Kasumi-1 (cell line): ENCODE results near the gene KANK2.
A peak's percentile ranks its signal among the peaks of the same experiment; 100 is the strongest.
"Not testable (repeated sequence)": the region's sequence is repeated elsewhere in the genome, so short reads cannot be mapped to it uniquely, and the experiment has no call there.

Experiments
- DNase-seq, 2 experiments: peaks; one replicate each; lab custom pipeline; 2025; lab: John Stamatoyannopoulos, UW

The KANK2 gene

DNA sequence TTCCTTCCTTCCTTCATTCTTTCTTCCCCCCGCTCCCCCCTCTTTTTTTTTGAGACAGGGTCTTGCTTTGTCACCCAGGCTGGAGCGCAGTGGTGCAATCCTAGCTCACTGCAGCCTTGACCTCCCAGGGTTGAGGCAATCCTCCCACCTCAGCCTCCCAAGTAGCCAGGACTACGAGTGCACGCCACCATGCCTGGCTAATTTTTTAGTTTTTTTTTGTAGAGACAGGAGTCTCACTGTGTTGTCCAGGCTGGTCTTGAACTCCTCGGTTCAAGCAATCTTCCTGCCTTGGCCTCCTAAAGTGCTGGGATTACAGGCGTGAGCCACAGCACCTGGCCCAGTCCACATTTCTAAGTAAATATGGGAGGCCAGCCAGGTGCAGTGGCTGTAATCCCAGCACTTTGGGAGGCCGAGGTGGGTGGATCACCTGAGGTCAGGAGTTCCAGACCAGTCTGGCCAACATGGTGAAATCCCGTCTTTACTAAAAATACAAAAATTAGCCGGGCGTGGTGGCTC lies 57.3 kb downstream of the KANK2 start:
- not testable (repeated sequence) for DNase-seq

DNA sequence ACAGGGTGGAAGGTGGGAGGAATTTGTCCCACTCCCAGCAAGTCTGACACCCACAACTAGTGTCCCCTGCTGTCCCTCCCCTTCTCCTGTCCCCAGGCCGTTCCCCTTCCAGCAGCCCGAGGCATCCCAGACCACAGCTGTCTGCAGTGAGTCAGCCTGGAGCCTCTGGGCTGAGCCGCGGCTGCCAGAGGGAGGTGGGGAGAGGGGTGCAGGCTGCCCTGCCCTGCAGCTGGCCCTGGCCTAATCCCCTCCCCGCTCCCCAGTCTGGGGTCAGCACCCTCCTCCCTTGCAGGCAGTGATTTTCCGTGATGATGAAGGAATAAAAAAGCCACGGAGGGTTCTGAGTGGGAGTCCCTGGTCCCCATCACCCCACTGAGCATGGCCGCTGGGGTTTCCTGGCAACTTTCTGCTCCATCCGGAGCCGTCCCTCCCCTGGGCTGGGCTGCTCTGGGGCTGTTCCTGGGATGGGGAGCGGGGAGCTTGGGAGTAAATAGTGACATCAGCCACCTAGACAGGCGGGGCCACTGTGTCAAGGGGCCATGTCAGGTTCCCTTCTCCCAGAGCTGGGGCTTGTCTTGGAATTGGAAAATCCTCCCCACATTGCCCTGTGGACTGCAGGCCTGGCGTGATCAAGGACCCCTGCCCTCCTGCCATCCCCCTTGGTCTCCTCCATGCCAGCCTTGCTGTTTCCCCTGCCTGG lies 58.6 kb downstream of the KANK2 start:
- peak; percentile 55 to 68 for DNase-seq

DNA sequence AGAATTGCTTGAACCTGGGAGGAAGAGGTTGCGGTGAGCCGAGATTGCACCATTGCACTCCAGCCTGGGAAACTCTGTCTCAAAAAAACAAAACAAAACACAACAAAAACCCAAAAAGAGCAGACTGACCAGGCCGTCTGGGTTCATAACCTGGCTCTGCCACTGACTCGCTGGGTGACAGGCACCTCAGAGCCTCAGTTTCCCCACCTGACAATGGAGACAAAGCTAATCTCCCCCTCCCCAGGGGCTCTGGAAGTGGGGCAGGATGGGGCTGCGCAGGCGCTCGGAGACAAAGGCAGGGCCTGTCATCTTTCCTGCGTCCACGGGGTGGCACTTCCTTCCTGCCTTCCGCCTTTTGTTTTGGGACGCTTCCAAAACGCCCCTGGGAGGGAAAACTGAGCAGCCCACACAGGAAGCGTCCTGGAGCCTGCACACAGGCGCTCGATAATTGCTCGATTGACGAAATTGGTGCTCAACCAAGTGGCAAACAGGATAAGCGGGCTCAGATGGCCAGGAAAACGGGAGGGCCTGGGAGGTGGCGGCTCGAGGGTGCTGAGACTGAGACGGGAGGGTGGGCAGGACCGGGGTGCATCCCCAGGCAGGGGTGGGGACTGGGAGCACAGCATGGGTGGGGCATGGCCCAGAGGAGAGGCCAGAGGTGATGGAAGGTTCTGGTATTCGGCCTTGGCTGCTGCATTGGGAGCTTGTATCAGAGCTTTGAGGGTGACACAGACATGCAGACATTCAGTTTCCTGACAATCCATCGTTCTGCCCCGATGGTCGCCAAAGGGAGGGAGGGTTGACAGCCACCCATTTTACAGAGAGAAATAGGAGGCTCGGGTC lies 59.6 kb downstream of the KANK2 start:
- DNase-seq = peak; percentile 77 to 82

DNA sequence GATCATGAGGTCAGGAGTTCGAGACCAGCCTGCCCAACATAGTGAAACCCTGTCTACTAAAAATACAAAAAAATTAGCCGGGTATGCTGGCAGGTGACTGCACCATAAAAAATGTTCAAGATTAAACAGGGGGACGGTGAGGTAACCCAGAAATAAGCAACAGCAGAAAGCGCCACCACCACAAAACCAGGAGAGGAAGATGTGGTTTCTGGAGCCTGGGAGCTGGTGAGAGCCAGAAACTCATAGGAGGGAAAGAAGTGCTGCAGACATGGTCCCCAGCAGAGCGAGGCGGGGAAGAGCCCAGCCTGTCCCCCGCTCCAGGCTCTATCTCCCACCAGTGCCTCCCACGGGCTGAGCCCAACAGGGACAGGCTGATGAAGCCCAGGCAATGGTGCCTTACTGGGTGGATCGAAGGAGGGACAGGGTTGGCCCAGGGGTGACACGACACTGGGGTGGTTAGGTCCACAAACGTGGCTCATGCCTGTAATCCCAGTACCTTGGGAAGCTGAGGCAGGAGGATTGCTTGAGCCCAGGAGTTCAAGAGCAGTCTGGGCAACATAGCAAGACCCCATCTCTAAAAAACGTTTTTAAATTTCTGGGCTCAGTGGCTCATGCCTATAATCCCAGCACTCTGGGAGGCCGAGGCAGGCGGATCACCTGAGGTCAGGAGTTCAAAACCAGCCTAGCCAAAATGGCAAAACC lies 60.8 kb downstream of the KANK2 start:
- DNase-seq = peak; percentile 14 to 15

DNA sequence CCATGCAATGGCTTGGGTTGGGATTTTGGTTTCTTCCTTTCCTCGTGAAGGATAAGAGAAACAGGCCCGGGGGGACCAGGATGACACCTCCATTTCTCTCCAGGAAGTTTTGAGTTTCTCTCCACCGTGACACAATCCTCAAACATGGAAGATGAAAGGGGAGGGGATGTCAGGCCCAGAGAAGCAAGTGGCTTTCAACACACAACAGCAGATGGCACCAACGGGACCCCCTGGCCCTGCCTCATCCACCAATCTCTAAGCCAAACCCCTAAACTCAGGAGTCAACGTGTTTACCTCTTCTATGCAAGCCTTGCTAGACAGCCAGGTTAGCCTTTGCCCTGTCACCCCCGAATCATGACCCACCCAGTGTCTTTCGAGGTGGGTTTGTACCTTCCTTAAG lies 65.9 kb downstream of the KANK2 start:
- no peak for DNase-seq

DNA sequence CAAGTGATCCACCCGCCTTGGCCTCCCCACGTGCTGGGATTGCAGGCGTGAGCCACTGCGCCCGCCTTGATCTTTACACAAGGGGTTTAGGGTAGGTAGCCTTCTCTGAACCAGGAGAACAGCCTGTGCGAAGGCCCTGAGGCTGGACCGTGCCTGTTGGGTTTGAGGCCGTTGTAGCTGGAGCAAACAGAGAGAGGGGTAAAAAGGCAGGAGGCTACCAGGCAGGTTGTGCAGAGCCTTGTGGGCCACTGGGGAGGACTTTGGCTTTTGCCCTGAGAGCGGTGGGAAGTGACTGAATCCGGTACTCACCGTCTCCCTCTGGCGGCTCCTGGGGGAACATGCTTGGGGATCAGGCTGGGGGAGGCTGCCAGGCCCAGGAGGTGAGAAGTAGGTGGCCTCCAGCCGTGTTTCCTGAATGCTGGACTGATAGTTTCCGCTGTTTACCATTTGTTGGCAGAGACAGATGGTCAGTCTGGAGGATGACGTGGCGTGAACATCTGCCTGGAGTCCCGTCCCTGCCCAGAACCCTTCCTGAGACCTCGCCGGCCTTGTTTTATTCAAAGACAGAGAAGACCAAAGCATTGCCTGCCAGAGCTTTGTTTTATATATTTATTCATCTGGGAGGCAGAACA lies 66.4 kb downstream of the KANK2 start:
- DNase-seq = peak; percentile 84 to 93

DNA sequence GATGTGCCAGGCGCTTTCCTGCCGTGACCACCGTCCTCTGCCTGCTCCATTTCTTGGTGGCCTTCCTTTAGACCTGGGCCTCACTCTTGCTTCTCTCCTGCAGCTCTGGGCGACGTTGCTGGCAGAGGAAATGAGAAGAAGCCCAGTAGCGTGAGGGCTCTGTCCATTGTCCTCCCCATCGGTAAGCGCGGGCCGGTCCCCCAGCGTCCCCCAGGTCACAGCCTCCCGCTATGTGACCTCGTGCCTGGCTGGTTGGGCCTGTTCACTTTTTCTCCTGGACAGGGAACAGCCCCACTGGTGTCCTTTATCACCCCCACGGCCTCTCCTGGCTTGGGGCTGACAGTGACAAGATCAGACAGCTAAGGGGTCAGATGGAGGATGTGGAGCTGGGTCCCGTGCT lies 69.4 kb downstream of the KANK2 start:
- DNase-seq = no peak

DNA sequence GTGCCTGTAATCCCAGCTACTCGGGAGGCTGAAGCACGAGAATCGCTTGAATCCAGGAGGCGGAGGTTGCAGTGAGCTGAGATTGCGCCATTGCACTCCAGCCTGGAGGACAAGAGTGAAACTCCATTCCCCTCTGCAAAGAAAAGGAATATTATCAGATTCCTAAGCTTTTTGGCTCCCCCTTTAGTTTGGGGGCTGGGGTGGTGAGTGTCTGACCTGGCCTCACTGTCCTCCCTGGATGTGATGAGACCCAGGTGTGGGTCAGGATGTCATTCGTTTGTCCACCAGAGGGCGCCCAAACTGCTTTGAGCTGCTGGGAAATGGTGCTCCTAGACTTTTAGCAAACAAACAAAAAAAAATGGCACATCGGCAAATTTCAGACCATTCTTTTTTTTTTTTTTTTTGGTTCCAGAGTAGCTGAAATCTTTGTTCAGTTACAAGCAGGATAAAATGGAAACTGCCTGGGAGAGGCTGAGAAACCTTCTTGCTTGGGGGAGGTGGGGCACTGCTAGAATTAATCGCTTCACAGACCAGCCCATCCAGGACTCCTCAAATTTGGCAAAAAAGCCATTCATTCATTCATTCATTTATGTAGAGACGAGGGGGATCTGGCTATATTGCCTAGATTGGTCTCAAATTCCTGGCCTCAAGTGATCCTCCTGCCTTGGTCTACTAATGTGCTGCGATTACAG lies 71.2 kb downstream of the KANK2 start:
- peak; percentile 29 to 42 for DNase-seq

DNA sequence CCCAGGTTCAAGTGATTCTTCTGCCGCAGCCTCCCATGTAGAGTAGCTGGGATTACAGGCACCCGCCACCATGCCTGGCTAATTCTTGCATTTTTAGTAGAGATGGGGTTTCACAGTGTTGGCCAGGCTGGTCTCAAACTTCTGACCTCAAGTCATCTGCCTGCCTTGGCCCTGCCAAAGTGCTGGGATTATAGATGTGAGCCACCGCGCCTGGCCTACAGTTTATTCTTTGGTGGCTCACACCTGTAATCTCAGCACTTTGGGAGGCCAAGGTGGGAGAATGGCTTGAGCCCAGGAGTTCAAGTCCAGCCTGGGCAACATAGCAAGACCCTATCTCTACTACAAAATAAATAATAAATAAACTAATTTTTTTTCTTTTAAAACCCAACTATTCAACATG lies 73.2 kb downstream of the KANK2 start:
- DNase-seq = not testable (repeated sequence)

DNA sequence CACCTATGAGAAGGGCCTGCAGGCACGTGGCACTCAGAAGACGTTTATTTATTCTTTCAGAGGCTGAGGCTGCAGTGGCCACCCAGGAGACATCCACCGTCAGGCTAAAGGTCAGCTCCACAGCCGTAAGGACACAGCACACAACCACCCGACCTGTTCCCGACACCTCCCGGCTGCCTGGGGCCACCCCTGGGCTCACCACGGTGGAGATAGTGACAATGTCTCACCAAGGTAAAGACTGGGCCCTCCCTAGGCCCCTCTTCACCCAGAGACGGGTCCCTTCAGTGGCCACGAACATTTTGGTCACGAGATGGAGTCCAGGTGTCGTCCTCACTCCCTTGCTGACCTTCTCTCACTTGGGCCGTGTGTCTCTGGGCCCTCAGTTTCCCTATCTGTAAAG lies 74.2 kb downstream of the KANK2 start:
- no peak for DNase-seq

DNA sequence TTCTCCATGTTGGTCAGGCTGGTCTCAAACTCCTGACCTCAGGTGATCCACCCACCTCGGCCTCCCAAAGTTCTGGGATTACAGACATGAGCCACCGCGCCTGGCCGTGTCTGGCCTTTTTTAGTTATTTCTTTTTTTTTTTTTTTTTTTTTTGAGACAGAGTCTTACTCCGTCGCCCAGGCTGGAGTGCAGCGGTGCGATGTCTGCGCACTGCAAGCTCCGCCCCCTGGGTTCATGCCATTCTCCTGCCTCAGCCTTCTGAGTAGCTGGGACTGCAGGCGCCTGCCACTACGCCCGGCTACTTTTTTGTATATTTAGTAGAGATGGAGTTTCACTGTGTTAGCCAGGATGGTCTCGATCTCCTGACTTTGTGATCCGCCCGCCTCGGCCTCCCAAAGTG lies 75.4 kb downstream of the KANK2 start:
- DNase-seq = not testable (repeated sequence)

DNA sequence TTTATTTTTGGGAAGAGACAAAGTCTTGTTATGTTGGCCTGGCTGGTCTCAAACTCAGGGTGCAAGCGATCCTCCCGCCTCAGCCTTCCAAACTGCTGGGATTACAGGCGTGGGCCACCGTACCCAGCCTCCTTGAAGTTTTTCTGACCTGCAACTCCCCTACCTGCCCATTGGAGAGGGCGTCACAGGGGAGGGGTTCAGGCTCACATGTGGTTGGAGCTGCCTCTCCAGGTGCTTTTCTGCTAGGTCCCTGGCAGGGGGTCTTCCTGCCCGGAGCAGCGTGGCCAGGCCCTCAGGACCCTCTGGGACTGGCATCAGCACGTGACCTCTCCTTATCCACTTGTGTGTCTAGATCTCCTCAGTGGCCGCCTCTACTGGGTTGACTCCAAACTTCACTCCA lies 80.8 kb downstream of the KANK2 start:
- DNase-seq = no peak

DNA sequence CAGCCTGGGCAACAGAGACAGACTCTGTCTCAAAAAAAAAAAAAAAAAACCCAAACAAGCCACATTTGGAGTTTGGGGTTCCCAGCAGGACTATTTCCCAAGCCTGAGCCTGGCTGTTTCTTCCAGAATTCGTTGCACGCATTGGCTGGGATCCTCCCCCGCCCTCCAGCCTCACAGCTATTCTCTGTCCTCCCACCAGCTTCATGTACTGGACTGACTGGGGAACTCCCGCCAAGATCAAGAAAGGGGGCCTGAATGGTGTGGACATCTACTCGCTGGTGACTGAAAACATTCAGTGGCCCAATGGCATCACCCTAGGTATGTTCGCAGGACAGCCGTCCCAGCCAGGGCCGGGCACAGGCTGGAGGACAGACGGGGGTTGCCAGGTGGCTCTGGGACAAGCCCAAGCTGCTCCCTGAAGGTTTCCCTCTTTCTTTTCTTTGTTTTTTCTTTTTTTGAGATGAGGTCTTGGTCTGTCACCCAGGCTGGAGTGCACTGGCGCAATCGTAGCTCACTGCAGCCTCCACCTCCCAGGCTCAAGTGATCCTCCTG lies 81.4 kb downstream of the KANK2 start:
- DNase-seq = no peak

DNA sequence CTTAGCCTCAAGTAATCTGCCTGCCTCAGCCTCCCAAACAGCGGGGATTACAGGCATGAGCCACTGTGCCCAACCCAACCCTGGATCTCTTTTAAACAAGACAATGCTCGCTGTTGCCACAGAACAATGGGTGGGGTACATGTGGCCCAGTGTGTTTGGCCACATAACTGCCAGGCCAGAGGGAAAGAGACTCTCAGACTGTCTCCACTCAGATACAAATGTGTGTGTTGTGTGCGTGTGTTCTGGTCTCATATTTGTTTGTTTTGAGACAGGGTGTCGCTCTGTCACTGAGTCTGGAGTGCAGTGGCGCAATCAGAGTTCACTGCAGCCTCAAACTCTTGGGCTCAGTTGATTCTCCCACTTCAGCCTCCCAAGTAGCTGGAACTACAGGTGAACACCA lies 82.3 kb downstream of the KANK2 start:
- DNase-seq = no peak
